Measurements from ENCODE around the gene RPL26.

DNA sequence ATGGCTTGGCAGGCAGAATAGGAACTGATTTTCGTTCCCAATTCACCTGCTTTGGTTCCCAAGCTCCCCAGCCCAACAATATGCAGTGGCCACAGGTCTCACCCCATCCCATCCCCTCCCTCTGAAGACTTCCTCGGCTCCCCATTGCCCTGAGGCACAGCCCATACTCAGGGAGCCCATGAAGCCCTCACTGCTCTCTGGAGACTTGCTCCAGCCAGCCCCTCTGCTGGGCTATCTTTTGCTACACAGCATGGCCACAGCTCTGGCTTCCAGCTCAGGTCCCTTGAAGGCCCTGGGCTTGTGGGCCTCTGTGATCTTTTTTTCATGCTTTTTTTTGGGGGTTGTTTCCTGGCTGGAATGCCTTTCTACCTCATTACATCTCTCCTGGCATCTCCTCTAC lies 23.2 kb upstream of the RPL26 start:
- TF ChIP-seq, protein P1, sequence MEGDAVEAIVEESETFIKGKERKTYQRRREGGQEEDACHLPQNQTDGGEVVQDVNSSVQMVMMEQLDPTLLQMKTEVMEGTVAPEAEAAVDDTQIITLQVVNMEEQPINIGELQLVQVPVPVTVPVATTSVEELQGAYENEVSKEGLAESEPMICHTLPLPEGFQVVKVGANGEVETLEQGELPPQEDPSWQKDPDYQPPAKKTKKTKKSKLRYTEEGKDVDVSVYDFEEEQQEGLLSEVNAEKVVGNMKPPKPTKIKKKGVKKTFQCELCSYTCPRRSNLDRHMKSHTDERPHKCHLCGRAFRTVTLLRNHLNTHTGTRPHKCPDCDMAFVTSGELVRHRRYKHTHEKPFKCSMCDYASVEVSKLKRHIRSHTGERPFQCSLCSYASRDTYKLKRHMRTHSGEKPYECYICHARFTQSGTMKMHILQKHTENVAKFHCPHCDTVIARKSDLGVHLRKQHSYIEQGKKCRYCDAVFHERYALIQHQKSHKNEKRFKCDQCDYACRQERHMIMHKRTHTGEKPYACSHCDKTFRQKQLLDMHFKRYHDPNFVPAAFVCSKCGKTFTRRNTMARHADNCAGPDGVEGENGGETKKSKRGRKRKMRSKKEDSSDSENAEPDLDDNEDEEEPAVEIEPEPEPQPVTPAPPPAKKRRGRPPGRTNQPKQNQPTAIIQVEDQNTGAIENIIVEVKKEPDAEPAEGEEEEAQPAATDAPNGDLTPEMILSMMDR (IDR thresholded peaks at IDR 0.05; ENCODE audit: low read length), result no peak
- TF ChIP-seq EZH2 (optimal IDR thresholded peaks at IDR 0.05; ENCODE audit: low read depth, low read length), result no peak
- TF ChIP-seq EZH2phosphoT487 (IDR thresholded peaks at IDR 0.05; ENCODE audit: low read length), result no peak
